HG03159 (cell line): ENCODE measurements around the gene NDUFB2.
A peak's percentile ranks its signal among the peaks of the same experiment; 100 is the strongest.
"Not testable (repeated sequence)": the region's sequence is repeated elsewhere in the genome, so short reads cannot be mapped to it uniquely, and the experiment has no call there.

Source experiments
- ATAC-seq: cut with Tn5 transposase; IDR thresholded peaks from one replicate; pipeline ENCODE4 v1.9.1; 2021; ENCODE audit warnings: mild to moderate bottlenecking, moderate library complexity; ENCODE audit not compliant: unreplicated experiment

The NDUFB2 gene

DNA sequence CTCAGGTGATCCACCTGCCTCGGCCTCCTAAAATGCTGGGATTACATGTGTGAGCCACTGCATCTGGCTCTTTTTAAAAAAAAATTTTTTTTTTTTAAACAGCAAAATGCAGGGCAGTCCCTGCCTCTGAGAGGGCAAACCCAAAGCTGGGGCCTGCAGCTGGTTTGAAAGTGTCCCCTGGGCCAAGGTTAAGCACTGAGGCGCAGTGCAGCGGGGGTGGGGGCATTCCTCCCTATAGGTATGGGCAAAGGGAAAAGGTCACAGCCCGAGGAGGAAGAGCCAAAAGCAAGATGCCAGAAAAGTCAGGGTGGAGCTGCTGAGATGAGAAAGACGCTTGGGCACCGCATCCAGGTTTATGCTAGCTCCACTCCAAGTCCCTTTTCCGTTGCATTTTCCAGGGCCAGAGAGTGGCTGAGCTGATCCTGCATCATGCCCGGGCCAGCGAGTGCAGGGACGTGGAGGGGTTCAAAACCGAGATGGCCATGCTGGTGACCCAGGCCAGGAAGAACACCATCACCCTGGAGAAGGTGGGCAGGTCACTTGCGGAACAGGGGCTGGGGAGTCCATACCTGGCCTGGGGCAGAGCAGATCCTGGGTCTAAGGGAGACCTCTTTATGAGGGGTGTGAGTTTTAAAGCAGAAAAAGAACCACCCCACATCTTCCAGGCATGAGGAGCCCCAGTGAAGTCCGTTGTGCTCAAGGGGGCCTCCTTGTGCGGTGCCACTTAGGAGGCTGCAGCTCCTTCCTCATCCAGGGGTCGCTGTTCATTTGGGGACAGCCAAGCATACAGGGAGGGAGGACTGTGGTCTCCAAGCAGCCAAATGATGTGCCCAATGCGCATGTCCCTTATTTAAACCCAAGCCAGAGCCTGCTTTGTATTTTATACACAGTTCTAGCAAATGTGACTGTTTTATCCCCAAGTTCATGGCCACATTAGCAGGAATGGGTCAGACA, 7.0 kb upstream of the NDUFB2 start:
- ATAC-seq = no peak

DNA sequence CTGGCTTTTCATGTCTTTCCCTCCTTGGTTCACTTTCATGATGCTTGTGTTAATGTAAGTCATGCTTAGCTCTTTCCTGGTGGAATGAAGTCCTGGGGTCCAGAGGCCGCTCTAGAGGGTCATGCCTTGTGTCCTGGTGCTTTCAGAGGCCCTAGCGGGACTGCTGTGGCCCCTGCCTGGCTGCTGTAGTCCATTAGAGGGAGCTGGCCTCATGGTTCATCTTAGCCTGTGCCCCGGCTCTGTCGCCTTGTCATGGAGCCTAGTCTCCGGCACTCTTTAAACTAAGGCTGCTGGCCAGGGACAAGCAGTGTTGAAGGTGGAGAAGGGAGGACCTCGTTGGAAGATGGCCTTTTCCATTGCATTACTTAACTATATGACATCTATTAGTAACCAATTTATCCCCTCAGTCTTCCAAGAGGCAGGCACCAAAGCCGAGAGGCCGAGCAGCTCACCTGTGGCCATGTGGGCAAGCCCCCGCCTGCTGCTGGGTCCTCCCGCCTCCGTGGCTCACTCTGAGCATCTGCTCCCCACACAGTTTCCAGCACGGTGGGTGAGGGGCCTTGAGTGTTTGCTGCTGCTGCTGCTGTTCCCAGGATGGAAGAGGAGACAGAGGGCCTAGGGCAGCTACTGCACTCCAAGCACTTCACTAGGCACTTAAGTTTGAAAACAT, 5.0 kb upstream of the NDUFB2 start:
- no peak for ATAC-seq

DNA sequence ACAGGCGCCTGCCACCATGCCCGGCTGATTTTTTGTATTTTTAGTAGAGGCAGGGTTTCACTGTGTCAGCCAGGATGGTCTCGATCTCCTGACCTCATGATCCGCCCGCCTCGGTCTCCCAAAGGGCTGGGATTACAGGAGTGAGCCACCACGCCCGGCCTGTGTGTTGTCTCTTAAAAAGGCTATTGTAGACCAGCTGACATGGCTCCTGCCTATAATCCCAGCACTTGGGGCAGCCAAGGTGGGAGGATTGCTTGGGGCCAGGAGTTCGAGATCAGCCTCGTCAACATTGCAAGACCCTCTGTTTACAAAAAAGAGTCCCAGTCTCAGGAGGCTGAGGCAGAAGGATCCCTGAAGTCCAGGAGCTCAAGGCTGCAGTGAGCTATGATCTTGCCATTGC, 2.7 kb upstream of the NDUFB2 start:
- not testable (repeated sequence) for ATAC-seq

DNA sequence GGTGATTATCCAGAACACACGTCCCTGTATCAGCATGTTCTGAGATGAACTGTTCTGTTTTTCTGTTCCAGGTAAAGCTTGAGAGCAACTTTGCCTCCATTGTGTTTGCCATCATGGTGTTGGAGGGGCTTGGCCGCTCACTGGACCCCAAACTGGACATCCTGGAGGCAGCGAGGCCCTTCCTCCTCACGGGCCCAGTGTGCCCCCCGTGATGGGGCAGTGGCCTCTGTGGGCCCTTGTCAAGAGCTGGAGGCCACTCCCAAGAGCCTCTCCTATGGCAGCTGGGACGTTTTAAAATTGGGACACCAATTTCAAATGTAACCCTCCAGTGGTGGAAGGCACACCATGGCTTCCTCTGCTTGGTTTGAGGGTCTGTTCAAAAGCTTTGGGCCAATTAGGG, 1.9 kb upstream of the NDUFB2 start:
- no peak for ATAC-seq

DNA sequence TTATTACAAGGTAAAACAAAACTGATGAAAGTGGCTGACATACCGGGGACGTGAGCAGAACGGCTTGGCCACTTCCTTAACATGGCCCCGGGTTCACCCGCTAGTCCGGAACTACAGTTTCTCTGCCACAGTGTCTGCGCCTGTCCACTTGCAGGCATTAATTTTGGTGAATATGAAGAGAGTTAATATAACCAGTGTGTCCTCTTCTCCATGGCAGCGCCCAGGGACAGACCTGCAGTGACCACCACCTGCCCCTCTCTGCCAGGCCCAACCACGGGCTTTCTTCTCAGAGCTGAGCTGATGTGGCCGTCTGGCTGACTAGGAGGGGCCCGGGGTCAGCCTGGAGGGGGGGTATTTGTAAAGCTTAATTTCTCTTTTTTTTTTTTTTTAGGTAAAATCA, 1.1 kb upstream of the NDUFB2 start:
- ATAC-seq = no peak

DNA sequence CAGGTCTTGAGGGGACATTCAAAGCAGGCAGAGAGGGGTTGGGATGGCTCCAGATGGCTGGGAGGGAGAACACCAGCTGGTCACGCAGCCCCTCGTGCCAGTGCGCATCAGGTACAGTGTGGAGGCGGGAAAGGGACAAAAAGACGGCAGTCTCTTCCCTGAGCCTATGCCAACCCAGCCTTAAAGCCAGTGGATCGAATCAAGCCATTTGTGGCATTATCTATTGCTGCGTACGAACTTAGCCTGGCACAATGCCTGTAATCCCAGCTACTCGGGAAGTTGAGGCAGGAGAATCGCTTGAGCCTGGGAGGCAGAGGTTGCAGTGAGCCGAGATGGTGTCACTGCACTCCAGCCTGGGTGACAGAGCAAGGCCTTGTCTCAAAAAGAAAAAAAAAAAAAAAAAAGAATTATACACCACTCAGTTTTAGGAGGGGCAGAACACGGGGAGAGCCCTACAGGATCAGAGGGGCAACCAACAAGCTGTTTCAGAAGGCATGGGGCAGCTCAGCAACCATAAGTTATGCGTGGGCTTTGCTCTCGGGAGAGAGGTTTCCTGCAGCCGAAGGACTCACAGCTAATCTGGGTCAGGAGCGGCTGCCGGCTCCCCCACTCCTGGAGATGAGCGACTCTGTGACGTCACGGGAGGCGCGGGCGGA, 356 bp upstream of the NDUFB2 start:
- ATAC-seq = peak; percentile 19

DNA sequence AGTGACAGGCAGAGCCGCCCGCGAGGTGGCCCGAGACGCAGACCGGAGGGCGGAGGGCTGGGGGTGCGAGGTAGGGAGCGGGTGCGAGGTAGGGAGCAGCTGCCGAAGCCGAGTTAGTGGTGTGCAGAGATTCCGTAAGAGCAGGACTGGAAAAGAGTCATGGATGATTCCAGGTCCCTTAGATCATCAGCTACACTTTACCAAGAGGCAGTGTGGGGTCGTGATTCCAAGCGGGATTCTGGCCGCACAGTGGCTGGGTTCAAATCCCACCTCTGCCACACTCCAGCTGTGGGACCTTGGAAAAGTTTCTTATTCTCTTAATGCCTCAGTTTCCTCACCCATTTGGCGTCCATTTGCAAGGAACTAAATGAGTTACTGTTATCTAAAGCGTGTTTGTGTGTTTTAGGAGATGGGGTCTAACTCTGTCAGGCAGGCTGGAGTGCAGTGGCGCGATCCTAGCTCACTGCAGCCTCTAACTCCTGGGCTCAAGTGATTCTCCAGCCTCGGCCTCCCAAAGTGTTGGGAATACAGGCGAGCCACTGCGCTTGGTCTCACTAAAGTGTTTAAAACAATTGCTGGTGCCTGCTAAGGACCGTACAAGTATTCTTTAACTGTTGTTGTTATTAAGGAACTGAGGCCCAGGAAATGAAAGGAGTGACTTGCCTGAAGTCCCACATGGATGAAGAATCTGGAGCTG, 1.1 kb downstream of the NDUFB2 start:
- ATAC-seq = no peak

DNA sequence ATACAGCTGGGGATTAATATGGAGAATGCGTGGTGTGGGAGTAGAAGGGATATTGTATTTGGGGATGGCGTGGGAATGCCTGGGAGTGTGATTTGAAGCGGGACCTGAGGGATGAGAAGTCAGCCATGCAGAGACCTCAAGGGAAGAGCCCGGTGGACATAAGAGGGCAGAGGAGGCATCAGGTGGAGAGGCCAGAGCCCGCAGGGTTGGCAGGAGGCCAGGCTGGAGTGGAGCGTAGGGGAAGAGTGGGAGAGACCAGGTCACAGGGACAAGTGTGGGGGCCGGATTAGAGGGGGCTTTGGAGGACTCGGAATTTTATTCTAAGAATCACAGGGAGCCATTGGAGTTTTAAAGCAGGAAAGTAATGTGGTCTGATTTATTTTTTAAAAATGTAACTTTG, 2.0 kb downstream of the NDUFB2 start:
- ATAC-seq = no peak

DNA sequence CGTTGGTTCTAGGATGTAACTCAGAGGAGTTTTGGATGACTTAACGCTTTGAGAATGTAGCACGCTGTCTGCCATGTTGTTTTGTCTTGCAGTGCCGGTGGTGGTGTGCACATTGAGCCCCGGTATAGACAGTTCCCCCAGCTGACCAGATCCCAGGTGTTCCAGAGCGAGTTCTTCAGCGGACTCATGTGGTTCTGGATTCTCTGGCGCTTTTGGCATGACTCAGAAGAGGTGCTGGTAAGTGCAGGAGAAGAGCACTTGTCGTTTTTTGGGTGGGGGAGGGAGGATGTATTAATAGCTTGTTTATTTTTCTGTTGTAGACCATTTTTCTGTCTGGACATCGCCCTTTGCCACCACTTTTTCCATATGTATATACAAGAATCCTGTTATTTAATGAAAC, 6.3 kb downstream of the NDUFB2 start:
- ATAC-seq = no peak

DNA sequence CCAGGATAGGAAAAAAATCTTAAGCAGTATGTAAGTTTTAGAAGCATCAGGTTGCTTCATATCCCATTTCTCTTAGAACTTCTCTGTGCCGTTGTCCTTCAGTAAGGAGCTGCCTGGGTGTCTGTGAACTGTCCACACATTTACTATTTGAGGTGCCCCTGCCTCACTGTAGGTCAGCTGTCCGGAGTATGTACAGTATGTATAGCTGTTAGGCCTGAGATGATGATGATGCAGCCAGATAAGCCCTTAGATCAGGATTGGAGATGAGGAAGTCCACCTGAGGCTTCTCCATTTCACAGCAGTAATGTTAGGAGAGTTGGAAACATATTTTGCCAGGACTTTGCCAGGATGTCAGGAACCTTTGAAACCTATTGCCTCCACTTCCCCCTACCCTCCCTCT, 7.7 kb downstream of the NDUFB2 start:
- ATAC-seq = no peak

DNA sequence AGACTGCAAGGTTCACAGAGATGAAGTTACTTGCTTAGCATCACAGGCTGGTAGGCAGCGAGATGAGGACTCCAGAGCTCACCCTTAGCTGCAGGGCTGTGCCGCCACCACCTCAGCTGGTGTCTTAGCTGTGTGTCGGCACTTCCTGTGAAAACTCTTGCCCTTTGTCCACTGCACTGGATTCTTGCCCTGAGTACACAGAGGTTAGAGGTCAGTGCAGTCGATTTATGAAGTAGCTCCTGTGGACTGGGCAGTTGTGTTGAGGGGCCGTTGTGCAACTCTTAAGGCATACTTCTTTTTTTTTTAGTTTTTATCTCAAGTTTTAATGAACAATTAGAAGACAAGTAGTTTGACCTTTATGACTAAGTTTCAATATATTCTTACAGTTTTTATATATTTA, 10.6 kb downstream of the NDUFB2 start:
- ATAC-seq = no peak

DNA sequence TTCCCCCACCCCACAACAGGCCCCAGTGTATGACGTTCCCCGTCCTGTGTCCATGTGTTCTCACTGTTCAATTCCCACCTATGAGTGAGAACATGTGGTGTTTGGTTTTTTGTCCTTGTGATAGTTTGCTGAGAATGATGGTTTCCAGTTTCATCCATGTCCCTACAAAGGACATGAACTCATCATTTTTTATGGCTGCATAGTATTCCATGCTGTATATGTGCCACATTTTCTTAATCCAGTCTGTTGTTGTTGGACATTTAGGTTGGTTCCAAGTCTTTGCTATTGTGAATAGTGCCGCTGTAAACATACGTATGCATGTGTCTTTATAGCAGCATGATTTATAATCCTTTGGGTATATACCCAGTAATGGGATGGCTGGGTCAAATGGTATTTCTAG, 12.3 kb downstream of the NDUFB2 start:
- ATAC-seq = not testable (repeated sequence)

DNA sequence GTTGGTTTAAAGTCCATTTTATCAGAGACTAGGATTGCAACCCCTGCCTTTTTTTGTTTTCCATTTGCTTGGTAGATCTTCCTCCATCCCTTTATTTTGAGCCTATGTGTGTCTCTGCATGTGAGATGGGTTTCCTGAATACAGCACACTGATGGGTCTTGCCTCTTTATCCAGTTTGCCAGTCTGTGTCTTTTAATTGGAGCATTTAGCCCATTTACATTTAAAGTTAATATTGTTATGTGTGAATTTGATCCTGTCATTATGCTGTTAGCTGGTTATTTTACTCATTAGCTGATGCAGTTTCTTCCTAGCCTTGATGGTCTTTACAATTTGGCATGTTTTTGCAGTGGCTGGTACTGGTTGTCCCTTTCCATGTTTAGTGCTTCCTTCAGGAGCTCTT, 15.9 kb downstream of the NDUFB2 start:
- not testable (repeated sequence) for ATAC-seq

DNA sequence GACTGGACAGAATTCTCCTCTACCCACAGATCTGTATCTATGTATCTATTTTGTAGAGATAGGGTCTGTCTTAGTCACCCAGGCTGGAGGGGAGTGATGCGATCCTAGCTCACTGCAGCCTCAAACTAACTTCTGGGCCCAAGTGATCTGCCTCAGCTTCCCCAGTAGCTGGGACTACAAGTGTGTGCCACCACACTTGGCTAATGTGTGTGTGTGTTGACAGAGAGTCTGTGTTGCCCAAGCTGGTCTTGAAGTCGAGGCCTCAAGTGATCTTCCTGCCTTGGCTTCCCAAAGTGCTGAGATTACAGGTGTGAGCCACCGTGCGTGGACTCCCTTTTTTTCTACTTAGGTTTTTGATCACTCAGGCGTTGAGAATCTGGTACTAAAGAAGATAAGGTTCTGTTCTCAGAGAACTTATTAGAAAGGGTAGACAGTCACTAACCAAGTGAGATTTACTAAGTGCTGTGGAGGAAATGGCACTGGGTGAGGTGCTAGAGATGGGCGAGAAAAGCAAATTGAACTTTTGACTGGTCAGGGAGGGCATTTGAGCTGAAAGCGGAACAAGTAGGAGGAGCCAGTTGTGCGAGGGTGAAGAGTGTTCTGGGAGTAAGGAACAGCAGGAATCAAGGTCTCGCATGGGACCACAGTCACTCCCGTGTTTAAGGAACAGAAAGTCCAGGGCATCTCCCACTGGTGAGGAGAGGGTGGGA, 18.0 kb downstream of the NDUFB2 start:
- no peak for ATAC-seq

DNA sequence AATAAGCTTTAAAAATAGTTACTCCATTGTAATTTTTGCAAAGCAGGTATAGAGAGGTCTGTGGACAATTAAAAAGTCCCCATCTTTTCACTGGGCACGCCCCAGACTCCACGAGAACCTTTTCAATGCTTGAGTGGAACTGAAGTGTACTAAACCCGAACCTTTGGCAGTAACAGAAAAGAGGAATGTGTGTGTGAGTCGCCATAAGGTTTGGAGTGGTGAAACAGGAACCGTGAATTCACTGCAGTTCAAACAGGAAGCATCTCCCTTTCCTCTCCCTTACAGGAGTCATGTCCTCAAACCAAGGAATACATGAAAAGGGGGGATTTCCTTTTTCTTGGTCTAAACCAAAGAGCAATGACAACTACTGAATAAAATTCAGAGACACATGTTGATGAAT, 23.2 kb downstream of the NDUFB2 start:
- ATAC-seq = no peak

DNA sequence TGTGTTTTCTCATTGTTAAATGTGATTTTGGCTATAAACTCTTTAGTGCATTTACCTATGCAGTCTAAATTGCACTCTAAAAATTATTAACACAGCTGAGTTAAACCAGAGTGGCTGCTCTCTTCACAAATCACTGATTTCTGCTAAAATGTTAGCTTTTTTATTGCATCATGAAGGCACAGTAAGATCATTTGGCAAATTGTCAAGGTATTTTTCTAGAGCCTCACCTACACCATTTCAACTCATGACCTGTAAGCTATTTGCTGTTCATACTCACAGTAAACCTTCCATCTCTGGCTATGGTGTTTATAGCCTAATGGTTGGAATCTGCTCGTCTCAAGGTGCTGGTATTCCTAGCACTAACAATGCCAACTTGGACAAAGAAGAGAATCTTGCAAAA, 25.7 kb downstream of the NDUFB2 start:
- no peak for ATAC-seq

DNA sequence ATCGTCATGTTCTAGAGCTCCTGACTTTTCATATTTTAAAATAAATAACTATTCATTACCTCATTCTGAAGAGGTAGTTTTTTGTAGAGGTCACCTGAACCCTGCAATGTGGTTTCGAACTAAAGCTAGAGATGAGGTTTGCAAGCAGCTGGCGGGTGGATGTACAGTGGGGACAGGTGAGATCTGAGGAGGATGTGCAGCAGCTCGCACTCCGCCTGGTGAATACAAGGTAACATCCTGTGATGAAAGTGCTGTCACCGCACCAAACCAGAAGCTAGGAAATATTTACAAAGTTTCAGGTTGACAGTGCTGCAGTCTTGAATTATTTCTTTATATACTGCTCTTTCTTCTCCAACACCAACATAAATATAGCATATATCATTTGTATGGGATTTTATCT, 26.5 kb downstream of the NDUFB2 start:
- no peak for ATAC-seq

DNA sequence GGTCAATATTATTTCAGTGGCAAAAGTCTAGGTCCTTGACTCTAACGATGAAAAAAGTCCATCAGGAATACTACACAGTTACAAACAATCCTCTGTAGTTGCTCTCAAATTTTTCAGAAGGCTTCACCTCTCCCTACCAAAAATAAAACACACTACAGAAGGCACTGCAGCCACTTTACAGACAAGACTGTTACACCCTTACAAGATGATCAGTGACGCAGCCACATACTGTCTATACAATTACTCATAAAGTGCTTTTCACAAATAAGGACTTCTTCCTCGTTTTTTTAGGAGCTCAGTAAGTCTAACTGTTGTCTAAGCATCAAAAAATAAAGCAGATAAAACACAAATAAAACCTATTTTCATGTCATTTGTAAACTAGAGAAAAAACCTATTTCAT, 27.1 kb downstream of the NDUFB2 start:
- ATAC-seq = no peak

DNA sequence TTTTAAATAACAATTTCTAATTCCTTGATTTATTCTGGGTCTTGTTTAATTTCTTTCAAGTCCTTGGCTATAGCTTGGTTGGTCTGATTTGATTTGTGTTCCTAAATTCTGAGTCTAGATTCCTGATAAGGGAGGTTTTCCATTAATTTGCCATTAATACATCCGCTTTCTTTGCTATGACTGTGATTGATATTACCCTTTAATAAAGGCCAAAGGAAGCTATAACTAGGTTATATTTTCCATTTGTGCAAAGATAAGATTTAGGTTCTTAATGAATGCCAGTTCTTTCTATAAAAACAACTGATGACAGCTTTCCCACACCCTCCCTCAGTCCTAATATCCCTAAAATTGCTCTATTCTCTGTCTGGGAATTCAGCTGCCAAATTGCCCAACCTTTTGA, 28.2 kb downstream of the NDUFB2 start:
- no peak for ATAC-seq

DNA sequence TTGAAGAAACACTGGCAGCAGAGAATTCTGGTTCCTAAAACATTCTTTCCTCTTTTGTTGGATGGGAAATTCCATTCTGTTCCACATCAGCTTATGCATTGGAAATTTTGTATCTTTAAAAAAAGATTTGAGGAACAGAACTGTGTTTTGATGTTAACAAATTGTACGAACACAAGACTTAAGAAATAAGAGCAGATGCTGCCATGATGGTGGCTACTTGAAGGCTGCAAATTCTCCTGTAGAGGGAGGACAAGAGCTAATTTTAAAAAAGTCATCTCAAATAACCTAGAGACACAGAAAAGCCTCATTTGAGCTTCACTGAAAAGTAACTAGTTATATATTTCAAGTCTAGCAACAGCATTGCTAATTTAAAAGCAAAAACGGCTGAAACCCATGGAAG, 29.8 kb downstream of the NDUFB2 start:
- no peak for ATAC-seq

DNA sequence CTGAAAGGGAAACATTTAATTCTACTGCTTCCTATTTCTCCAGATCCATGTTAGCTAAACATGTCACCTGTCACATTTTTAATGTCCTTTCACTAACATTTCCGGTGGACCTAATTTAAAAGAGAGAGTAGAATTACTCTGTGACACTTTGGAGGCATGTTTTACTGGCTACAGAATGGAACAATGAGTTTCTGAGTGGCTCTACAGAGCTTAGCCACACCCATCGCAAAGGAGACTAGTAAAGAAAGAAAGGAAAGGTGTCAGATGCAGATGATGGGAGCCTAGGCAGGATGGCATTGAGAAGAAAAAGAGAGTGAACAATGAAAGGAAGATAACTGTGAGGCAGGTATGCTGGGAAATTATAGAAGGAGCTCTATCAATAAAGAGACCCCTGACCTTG, 35.9 kb downstream of the NDUFB2 start:
- ATAC-seq = no peak
